DMS153 (cell line): ENCODE results near the gene GYG1.

Source experiments
- DNase-seq: peaks from one replicate; lab custom pipeline; 2025; lab: John Stamatoyannopoulos, UW

The GYG1 gene

GRCh38 chr3:149018247-149018646 lies 26.9 kb downstream of the GYG1 start:
- no peak for DNase-seq

- no peak for DNase-seq
Measured at GRCh38 chr3:149019580-149019979, 28.2 kb downstream of the GYG1 start.

DNA sequence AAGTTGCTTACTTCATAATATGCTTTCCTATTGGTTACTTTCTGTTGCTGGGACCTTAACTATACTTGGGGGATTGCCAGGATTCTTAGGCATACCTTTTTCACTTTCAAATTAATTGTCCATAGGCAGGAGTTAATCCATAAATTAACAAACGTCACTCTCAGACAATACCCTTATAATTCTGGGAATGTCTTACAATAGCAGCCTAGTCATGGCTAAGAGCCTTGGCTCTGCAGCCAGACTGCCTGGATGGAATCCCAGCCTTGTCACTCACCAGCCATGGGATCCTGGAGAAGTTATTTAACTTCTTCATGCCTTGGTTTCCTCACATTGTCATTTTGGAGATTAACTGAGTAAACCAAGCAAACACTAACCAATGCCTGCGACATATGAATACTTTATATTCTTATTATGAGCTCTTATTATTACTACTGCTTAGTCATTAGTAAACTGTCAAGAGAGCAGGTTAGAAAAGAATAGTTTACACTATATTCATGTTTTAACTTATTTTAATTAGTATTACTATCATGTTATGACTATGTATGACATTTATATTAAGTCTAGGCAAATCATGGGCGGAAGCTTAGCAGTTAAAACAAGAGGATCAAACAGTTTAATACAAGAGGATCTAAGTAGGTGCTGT lies 29.0 kb downstream of the GYG1 start:
- no peak for DNase-seq

DNA sequence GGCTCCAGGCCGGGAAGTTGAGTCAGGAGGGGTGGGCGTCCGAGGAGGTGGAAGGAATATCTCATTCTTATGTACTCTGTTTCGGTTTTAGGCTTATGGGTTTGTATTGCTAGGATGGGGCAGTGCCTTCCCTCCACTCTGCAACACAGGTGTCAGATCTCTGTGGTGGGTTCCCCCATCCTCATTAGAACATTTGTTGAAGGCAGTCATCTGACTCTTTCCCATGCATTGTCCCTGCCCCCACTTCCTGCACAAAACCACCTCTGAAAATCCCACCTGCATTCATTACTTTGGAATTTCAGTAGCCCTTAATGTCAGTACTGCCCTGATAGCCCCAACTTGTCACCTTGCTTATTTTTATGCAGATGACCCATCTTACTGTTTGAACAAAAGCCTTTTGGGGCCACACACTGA lies 29.5 kb downstream of the GYG1 start:
- no peak for DNase-seq

- no peak for DNase-seq
Measured at GRCh38 chr3:149021830-149022229, 30.5 kb downstream of the GYG1 start.

DNA sequence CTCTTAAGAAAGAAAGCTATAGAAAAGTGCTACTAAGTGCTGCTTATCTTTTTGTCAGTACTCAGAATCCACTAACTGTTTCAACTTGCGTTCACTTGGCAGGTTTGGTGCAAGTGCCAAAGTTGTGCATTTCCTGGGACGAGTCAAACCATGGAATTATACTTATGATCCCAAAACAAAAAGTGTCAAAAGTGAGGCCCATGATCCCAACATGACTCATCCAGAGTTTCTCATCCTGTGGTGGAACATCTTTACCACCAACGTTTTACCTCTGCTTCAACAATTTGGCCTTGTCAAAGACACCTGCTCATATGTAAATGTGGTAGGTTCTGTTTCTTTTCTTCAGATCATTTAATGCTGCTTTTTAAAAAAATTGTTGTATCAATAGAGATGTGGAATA lies 32.6 kb downstream of the GYG1 start:
- DNase-seq, result no peak

- DNase-seq, result no peak
Measured at GRCh38 chr3:149026718-149027117, 35.4 kb downstream of the GYG1 start.

GRCh38 chr3:149031096-149031495 lies 39.8 kb downstream of the GYG1 start:
- no peak for DNase-seq

DNA sequence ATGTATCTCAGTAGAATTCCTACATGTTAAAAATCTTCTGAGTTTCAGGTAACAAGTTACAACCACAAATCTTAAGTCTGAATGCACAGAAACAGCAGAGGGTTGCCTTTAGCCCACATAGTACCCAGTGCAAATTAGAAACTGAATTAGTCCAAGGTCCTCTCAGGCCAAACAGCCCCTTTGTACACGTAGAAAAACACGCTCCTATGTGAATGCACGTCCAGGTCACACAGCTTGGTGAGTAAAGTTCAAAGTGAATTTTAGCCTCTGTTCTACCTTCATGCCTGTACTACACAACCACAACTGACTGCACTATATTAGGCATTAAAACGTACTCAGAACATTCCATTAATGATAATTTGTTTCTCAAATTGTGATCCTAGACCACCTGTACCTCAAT lies 46.3 kb downstream of the GYG1 start:
- DNase-seq, result no peak

DNA sequence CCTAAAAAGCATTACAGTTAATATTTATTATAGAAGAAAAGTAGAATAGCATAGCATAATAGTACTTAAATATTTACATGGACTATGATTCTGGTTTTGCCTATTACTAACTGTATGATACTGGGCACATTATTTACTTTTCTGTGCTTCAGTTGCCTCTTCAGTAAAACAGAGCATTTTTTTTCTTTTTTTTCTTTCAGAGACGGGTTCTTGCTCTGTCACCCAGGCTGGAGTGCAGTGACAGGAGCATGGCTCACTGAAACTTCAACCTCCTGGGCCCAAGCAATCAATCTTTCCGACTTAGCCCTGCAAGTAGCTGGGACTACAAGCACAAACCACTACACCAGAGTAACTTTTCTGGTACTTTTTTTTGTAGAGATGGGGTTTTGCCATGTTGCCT lies 47.0 kb downstream of the GYG1 start:
- no peak for DNase-seq

DNA sequence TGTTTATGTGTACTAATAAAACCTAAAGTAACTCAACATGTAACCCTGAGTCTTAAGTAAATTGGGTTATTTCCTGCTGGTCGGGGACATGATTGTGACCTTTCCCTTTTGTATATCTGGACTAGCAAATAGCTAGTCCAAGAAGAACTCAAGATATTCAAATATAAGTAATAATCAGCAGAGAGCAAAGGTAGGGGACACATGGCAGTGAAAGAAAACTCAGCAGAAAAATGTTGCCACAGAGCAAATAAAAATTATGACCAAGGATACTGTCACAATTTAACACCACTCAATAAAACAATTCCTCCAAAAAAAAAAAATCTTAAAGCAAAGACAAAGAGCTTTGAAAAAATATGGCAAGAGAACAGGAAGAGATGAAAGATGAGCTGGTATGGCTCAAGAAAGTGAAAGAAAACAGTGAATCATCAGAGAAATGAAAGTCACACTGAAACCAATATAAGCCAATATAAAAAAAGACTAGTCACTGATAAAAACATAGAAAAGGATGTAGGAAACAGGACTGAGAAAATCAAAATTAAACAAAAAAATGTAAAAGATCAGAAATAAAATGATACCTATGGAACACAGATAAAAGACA lies 51.5 kb downstream of the GYG1 start:
- no peak for DNase-seq

- no peak for DNase-seq
Measured at GRCh38 chr3:149044339-149045083, 53.2 kb downstream of the GYG1 start.

GRCh38 chr3:149055575-149055974 lies 64.2 kb downstream of the GYG1 start:
- DNase-seq, result no peak

DNA sequence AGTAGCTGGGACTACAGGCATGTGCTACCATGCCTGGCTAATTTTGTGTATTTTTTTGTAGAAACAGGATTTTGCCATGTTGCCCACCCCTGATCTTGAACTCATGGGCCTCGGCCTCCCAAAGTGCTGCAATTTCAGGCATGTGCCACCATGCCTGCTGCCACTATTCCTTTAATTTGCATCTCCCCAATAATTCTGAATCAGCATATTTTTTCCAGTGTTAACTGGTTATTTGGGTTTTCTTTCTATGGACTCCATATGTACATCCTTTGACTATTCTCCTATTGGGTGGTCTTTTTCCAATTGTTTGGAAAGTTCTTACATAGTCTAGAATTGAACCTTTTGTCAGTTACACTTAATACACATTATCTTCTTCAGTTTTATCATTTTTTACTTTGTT lies 66.9 kb downstream of the GYG1 start:
- no peak for DNase-seq

GRCh38 chr3:149058602-149059001 lies 67.3 kb downstream of the GYG1 start:
- DNase-seq, result no peak

DNA sequence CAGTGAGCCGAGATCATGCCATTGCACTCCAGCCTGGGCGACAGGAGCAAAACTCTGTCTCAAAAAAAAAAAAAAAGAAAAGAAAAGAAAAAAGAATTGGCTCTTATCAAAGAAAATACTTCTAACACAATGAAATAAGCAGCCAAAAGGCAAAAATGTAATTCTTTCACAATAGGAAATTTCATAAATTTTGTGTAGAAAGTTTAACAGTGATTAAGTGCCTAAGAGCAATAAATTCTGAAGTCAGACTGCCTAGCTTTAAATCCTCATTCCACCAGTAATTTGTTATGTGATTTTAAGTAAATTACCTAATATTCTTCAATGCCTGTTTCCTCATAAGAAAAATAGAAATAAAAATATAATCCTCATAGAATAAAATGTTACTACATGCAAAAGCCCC lies 70.4 kb downstream of the GYG1 start:
- no peak for DNase-seq

DNA sequence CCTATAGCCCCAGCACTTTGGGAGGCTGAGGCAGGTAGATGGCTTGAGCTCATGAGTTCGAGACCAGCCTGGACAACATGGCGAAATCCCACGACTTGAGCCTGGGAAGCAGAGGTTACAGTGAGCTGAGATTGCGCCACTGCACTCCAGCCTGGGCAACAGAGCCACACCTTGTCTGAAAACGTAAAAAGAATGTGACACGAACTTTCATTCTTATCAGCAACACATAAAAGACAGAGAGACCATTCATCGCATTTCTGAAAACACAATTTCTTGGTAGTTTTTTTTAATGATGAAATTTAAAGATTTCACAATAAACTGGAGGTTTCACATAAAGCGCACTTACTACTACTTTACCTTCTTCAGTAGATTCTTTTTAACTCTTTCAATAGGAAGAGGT lies 76.5 kb downstream of the GYG1 start:
- no peak for DNase-seq
